Endometrium (tissue), 2 donors: ENCODE measurements around the gene TCF15.
"Not testable (repeated sequence)": the region's sequence is repeated elsewhere in the genome, so short reads cannot be mapped to it uniquely, and the experiment has no call there.

Experiments
- FAIRE-seq: peaks from 2 replicates; lab custom pipeline; 2012; peaks lifted over from hg19 to GRCh38; lab: Jason Lieb, UNC
- donor health status: control.
- donor health status: control.

Gene TCF15

DNA sequence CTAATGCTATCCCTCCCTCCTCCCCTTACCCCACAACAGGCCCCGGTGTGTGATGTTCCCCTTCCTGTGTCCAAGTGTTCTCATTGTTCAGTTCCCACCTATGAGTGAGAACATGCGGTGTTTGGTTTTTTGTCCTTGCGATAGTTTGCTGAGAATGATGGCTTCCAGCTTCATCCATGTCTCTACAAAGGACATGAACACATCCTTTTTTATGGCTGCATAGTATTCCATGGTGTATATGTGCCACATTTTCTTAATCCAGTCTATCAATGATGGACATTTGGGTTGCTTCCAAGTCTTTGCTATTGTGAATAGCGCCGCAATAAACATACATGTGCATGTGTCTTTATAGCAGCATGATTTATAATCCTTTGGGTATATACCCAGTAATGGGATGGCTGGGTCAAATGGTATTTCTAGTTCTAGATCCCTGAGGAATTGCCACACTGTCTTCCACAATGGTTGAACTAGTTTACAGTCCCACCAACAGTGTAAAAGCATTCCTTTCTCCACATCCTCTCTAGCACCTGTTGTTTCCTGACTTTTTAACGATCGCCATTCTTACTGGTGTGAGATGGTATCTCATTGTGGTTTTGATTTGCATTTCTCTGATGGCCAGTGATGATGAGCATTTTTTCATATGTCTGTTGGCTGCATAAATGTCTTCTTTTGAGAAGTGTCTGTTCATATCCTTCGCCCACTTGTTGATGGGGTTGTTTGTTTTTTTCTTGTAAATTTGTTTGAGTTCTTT lies 31.0 kb downstream of the TCF15 start:
- FAIRE-seq: not testable (repeated sequence)

DNA sequence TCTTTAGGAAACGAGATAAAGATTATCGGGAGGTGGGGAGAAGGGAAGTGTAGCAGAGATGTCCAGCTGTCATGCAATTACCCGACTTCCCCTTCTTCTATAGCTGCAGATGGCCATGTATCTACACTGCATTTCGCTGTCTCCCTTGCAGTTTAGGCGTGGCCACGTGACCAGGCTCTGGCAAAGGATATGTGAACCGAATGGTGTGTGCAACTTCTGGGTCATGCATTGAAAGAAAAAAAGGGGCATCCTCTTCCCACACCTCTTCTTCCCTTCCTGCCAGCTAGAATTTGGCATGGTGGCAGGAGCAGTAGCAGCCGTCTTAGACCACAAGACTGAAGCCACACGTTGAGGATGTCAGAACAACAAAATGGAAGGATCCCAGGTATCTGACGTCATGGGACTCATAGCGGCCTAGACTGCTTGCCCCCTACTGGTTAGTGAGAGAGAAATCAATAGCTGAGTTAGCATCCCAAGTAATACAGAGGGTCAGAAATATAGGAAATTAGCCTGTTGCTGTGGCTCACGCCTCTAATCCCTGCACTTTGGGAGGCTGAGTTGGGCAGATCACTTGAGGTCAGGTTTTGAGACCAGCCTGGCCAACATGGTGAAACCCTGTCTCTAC lies 32.8 kb downstream of the TCF15 start:
- FAIRE-seq: no peak

DNA sequence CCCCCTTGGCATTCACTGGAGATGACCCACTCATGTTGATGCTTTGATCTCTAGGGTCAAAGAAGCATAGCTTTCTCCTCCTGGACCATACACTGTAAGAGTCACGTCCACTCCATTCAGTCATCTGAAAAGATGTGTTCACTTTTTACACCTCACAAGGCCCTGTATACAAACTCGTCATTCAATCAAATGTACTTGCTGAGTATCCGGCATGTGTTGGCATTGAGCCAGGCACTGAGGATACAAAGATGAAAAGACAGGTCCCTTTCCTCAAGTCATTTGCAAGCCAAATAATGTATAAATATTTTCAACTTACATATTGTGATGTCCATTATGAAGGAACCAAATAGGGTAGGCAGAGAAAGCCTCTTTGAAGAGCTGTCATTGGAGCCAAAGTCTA lies 34.0 kb downstream of the TCF15 start:
- no peak for FAIRE-seq

DNA sequence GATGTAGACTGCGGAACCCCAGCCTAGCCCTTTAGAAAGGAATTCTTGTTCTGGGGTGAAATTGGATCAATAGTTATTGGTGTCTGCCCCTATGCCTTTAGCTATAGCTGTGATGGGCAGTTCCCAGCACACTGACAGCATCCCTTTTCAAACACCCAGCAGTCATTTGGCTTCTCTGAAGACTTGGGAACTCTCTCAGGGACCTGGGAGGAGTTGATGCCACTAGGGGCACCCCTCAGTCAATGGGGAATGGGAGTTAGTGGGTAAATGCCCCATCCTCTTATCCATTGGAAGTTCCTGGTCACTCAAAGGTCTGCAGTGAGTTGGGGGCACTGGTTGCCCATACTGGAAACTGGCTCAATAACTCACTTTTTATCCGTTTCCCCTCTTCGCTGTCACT lies 34.9 kb downstream of the TCF15 start:
- no peak for FAIRE-seq

DNA sequence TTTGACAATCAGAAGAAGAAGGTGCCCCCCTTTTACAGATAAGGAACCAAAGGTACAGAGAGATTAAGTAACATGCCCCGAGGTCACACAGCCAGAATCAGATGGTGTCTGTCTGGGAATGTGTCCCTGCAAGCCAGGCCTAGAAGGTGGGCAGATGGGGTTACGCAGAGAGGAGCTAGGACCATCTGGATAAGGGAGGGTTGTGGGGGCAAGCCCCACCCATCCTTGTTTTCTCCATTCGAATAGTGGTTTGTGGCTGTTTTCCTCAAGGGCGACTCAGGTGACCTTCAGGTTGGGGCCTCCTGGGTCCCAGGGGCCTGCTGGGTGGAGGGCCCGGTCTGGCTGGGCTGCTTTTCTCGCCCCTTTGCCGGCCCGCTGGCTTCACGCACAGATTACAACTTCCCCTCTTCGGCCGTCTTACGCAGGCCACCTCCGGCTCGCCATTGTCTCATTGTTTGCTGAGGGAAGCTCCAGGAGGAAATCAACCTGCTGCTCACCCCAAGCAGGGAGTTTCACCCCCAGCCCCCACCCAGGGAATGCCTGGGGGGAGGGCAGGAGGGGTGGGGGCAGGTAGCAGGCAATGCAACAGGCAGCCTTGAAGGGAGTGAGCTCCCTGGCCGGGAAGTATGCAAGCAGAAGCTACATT lies 35.7 kb downstream of the TCF15 start:
- FAIRE-seq: no peak

DNA sequence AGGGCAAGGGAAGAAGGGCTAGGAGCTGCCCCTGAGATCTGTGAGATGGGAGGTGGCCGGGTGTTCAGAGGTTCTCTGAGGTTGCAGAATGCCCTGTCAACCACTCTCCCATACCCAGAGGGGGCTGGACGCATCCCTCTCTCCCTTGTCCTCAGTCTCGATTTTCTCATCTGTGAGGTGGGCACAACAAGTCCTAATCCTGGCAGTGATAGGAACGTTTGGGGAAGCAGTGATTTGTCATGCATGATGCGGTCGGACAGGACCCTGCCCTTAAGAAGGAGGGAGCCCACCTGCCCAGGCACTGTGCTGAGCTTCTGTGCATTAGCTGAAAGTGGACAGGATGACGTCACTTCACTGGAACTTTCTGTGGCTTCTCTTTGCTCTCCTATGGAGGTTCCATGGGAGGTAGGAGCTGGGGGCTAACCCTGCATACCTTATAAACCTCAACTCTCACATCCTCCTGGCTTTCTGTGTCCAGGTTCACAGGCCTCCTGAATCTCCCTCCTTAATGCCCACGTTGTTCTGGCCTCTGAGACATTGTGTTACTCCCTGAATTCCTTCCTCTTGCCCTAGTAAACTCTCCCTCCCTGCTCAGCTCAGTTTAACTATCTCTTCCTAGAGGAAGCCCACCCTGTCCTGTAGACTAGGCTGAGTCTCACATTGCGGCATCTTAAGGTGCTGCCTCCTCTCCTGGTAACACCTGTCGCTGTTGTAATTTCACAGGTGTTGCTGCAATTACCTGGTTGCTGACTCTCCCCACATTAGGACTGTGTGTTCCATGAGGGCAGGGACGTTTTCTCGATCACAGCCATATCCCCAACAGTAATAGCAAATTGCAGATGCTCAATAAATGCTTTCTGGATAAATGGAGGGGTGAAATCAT lies 36.5 kb downstream of the TCF15 start:
- FAIRE-seq: no peak

DNA sequence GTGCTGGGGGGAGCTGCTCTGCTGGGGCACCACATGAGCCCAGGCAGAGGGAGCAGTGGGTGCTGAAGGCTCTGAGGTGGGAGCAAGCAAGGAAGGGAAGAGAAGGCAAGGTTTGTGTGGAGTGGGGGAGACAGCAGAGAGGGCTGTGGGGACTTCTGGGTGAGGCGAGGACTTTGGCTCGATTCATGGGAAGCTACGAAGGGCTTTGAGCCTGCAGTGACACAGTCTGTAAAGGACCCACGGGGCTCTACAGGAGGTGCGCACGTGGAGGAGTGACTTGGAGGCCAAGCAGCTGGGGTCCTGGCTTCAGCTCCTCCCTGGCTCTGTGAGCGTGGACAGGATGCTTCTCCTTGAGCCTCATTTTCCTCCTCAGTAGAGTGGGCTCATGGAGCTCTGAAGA lies 37.4 kb downstream of the TCF15 start:
- no peak for FAIRE-seq

DNA sequence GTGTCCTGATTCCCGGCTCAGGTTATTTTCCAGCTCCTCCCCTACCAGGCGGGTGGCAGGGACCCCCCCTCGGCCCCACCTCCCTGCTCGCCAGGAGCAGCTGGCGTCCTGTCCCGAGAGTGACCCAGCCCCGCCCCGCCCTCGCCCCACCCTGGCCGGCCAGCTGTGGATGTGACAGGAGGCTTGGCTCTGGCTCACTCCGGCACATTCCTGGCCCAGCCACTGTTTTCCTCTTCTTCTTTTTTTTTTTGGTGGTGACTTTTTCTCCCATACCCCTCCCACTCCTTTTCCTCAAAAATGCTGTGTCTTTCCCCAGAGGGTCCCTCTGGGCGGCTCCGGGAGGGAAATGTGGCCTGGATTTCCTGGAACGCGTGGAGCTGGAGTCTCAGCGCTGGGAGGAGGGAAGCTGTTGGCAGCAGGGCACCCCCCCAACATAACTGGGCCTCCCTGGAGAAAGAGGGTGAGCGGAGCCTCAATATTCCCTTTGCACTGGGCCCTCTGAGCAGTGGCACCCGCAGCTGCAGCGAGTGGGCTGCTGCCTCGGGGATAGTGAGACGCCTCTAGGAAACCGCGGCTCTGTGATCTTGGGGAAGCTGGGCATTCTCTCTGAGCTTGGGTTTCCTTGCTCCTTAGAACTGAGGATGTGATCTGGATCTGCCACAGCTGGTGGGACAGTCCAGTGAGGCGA lies 38.2 kb downstream of the TCF15 start:
- no peak for FAIRE-seq

DNA sequence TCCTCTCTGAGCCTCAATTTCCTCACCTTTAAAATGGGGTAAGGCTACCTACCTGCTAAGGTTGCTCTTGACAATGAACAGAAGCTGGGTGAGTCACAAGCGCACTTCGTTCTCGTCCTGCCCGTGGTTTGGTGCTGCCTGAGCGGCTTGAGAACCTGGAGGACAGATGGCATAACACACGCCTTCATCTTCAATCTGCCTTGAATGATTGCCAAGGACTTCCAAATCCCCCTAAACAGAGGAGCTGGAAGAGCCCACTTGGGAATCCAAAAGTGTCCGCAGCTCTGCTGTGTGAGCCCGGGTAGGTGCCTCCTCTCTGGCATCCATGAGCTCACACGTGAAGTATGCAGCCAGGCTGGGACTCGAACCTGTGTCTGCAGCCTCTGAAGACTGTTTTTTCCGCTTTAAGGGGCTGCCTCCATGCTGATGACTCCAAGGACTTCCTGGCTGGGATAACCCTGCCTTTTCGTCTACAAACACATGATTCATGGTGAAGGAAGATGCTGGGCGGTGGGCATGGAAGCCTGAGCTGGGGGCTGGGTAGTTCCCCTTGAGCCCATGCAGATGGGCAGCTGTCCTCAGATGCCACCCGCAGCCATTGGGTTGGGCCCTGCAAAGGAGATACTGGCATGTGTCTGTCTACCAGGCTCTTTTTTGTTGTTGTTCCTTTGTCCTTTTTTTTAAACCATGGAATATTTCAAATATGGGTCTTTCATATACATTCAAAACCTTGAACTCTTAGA lies 41.3 kb downstream of the TCF15 start:
- no peak for FAIRE-seq

DNA sequence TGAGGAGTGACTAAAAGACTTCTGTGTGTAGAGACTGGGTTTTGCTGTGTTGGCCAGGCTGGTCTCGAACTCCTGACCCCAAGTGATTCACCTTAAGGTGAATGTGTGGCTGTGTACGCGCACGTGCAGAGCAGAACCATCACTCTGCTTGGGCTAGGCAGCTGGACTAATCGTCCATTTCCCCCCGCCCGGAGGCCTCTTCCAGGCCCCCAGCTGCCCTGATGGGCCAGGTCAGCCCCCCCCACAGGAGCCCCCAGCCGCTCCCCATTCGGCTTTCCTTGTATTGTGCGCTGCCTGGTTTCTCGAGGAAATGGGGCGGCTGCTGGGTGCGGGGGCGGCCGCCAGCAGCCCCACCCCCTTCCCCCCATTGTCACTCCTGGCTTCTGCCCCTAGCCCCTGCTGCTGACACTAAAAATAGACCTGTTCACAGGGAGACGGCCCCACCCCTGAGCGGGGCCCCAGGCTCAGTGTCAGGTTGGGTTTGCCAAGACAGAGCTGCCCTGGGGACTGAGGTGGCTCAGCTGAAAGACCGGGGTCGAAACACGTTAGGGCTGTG lies 41.9 kb downstream of the TCF15 start:
- no peak for FAIRE-seq

DNA sequence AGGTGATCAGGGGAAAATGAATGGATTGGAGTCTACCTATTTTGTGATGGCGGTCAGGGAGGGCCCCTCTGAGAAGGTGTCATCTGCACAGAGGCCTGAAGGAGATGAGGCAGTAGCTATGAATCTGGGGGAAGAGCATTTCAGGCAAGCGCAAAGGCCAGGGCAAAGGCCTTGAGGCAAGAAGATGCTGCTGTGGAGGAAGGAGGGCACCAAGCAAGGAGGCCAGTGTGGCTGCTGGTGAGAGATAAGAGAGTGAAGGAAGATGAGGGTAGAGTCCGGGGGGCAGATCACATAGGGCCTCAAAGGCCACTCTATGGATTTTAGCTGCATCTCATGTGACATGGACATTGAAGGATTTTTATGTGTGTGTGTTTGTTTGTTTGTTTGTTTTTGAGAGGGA lies 45.9 kb downstream of the TCF15 start:
- FAIRE-seq: no peak

DNA sequence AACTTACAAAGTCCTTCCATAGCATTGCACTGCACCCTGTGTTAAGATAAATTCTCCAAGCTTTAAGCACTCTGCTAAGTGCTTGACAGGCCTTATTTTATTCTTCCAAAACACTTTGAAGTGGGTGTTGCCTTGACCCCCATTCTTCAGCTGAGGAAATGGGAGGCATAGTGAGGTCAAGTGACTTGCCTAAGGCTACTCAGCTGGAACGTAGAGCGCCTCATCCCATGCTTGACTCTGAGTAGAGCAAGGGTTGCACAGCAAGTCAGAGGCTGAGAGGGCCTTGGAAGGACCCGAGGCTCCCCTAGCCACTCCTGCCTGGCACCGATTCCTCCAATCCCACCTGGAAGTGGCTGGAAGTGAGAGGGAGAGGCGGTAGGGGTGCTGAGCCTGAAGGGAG lies 46.9 kb downstream of the TCF15 start:
- FAIRE-seq: no peak

DNA sequence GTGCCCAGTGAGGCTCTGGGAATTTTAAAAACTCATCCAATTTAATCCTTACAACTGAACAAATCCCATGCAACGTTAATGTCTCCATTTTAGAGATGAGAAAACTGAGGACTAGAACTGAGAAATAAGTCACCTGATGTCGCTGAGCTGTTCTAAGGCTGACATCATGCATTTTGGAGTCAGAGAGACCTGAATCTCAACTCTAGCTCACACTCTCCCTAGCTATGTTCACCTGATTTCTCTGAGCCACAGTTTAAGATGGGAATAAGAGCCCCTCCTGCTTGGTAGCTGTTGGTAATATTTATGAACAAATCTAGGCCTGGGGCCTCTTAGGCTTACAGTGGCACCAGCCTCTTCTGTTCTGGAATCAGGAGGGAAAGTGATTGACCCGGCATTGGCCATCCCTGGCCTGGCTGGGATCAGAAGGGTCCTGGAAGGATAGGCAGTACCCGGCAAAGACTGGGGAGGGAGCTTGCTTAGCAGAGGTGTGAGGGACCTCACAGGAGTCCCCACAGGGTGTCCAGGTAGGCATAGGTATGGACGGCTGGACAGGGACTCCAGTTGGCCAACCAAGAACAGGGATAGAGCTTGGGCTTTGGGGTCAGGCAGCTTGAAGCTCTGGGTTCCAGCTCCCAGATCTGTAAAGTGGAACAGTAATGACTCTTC lies 47.7 kb downstream of the TCF15 start:
- FAIRE-seq: no peak

DNA sequence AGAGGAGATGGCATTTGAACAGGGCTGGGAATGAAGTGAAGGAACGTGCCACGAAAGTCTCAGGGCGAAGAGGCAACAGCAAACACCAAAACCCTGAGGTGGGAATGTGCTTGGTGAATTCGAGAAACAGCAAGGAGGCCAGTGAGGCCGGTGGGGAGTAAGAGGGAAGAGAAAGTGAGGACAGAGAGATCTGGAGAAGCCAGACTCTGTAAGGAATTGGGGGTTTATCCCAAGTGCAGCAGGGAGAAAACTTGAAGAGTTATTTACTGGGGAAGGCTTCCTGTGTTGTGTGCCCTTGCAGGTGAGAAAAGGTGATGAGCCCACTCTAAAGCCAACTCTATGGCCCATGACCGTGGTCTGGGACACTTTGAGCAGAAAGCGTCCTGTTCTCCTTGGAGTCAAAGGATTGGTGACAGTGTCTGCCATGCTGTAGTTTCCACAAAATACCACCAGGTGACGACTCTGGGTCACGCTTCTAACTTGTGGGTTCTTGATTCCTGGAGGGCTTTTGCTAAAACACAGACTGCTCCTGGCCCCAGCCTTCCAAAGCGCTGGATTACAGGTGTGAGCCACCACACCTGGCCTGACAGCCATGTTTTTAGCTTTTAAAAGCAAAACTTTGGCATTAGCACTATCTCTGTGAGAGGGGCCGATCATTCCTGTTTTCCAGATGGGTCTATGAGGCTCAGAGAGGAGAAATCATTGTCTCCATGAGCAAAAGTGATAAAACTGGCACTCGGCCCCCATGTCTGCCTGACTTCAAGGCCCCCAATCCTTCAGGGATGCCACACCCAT lies 48.5 kb downstream of the TCF15 start:
- no peak for FAIRE-seq

DNA sequence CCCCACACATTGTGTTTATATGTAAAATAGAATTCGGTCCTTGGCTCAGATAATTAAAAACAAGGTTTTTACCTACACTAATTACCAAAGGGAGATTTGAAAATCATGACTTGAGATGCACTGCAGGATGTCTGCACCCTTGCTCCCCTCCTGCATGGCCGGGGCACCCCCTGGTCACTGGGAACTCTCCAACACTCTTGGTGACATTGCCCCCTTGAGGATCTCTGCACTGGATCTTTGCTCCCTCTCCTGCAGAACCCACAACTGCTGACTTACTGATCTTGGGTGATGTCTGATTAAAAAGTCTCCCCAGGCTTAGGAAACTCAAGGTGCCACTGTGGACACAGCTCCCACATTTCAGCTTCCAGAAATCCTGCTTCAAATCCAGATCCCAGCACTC lies 49.4 kb downstream of the TCF15 start:
- no peak for FAIRE-seq

DNA sequence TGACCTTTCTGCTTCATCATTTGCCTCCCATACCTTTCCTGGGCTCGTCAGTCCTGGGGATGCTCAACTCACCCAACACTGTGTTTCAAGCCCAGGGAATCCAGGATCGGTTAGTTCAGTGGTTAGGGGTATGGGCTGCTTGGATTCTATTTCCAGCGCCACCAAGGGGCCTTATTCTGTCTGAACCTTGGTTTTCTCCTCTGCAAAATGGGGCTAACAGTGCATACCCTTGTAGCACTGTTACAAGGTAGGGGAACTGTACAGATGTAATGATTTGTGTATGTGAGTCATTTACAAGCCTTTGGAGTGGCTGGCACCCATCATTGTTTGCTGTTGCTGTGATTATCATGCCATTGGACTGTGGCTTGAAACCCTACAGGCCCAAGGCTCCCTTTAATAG lies 52.0 kb downstream of the TCF15 start:
- no peak for FAIRE-seq

DNA sequence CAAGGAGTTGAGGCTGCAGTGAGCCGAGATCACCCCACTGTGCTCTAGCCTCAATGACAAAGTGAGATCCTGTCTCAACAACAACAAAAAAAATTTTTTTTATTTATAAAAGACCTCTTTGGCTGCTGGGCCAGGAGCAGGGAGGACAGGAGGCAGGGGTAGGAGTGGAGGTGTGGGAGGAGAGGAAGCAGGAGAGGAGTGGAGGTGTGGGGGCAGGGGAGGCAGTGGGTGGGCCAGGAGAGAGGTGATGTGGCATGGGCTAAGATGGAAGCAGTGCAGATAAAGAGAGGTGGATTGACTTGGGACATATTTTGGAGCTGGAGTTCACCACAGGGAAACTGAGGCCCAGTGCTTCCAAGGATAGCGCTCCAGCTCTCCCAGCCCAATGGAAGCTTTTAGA lies 53.1 kb downstream of the TCF15 start:
- FAIRE-seq: no peak

DNA sequence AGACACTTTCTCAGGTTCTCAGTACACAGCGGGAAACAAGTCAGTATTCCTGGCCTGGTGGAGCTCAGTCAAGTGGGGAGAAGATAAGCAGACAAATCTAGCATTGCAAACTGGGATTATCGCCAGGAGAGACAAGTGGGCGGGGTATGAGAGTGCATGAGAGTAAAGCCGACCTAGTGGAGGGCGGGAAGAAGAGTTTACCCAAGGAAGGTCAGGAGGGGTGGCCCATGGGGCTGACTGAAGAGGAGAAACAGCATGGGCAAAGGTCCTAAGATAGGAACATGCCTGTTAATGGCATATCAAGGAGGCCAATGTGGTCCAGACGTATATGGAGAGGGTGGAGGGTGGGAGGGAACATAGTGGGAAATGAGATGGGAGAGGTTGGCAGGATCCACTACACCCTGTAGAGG lies 54.1 kb downstream of the TCF15 start:
- no peak for FAIRE-seq
